ENCODE data around the gene GDA. TPM values are rescaled to one million over a fixed set of nuclear protein-coding genes. Genes with fewer than 3 reads are reported as not detected.
A peak's percentile ranks its signal among the peaks of the same experiment; 100 is the strongest.

GDA gene
- total RNA-seq, 1 experiment from 2014 or later, result not detected

DNA sequence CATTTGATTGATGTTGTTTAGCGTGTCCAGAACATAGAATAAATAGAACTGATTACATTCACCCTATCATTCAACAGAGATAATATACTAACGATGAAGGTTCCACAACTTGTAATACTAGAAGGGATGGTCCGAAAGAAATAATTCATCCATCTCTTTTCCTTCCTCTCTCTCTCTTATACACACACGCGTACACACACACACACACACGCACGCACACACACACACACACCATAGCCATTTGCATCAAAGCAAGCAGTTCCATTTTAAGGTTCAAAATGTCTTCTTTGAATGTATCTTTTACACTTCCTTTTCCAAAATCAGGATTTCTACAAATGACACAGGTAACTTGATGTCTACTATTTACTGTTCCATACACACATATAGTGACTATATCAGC, 887 bp downstream of the GDA start:
- Mint-ChIP-seq H3K27ac (ENCODE audit: low read depth, unreplicated experiment) (no peak overlapping the region), H3K4me1 (ENCODE audit: insufficient read depth, unreplicated experiment) (peaks cover 15% of the 10 kb centered on the region), H3K36me3 (ENCODE audit: insufficient read depth, unreplicated experiment) (no peaks in the 10 kb centered on the region), H3K27me3 (ENCODE audit: insufficient read depth, unreplicated experiment) (no peaks in the 10 kb centered on the region), H3K9me3 (ENCODE audit: unreplicated experiment) (no peaks in the 10 kb centered on the region), H3K4me3 (ENCODE audit: unreplicated experiment) (no peak overlapping the region)
- no peak for DNase-seq (ENCODE audit: unreplicated experiment)
- TF ChIP-seq, protein P1, sequence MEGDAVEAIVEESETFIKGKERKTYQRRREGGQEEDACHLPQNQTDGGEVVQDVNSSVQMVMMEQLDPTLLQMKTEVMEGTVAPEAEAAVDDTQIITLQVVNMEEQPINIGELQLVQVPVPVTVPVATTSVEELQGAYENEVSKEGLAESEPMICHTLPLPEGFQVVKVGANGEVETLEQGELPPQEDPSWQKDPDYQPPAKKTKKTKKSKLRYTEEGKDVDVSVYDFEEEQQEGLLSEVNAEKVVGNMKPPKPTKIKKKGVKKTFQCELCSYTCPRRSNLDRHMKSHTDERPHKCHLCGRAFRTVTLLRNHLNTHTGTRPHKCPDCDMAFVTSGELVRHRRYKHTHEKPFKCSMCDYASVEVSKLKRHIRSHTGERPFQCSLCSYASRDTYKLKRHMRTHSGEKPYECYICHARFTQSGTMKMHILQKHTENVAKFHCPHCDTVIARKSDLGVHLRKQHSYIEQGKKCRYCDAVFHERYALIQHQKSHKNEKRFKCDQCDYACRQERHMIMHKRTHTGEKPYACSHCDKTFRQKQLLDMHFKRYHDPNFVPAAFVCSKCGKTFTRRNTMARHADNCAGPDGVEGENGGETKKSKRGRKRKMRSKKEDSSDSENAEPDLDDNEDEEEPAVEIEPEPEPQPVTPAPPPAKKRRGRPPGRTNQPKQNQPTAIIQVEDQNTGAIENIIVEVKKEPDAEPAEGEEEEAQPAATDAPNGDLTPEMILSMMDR (IDR thresholded peaks at IDR 0.05; ENCODE audit: unreplicated experiment), result no peak
- ChIA-PET POLR2A (no interaction called here), CTCF (no interaction called here)
- intact Hi-C loops (cut with micrococcal nuclease), result no loop called here
- BruUV-seq (replicated peaks), result no TSS peak

DNA sequence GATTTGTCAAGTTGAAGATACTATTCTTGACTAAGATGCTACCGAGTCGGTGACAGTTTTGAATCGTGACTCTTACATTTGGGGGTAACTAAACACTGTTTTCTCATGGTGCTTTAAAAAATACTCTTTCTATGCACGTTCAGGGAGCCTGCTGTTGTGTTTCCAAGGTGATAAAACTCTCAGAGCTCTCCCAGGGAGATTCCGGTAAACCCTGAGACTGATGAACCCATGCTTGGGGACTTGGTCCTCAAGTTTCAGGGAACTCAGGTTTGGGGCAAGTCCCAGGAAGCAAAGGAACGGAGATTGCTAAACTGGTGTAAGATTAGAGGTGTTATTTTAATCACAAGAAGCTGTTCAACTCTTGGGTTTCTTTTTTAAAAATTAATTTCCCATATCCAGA, 1.4 kb downstream of the GDA start:
- CTCF ChIA-PET, result no interaction called here
- no TSS peak for BruUV-seq (replicated peaks)
- Mint-ChIP-seq H3K4me1 (ENCODE audit: insufficient read depth, unreplicated experiment) (peaks cover 11% of the 10 kb centered on the region), H3K4me3 (ENCODE audit: unreplicated experiment) (no peak overlapping the region), H3K9me3 (ENCODE audit: unreplicated experiment) (no peaks in the 10 kb centered on the region), H3K36me3 (ENCODE audit: insufficient read depth, unreplicated experiment) (no peaks in the 10 kb centered on the region), H3K27ac (ENCODE audit: low read depth, unreplicated experiment) (no peak overlapping the region), H3K27me3 (ENCODE audit: insufficient read depth, unreplicated experiment) (no peaks in the 10 kb centered on the region)
- POLR2A ChIA-PET, result no interaction called here
- TF ChIP-seq, protein P1 (IDR thresholded peaks at IDR 0.05; ENCODE audit: unreplicated experiment), result no peak
- no peak for DNase-seq (ENCODE audit: unreplicated experiment)
- intact Hi-C loops (cut with micrococcal nuclease), result no loop called here

DNA sequence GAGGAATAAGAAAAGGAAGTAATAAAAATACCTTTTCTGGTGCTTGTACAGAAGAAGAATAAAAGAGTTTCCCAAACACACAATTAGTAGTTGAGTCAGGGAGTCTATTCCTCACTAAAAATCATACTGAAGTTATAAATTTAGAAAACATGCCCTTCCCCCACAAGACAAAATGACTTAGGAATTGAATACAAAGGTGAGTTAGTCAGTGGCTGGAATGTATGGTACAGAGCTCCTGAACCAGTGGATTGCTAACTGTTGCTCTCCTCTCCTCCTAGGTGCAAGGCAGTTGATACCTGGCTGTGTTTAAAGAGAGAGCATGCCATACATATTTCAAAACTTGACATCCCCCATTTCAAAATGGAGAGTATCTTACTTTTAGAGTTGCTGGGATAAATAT, 1.9 kb downstream of the GDA start:
- intact Hi-C loops (cut with micrococcal nuclease), result no loop called here
- no peak overlapping the region for H3K27ac Mint-ChIP-seq (ENCODE audit: low read depth, unreplicated experiment)

DNA sequence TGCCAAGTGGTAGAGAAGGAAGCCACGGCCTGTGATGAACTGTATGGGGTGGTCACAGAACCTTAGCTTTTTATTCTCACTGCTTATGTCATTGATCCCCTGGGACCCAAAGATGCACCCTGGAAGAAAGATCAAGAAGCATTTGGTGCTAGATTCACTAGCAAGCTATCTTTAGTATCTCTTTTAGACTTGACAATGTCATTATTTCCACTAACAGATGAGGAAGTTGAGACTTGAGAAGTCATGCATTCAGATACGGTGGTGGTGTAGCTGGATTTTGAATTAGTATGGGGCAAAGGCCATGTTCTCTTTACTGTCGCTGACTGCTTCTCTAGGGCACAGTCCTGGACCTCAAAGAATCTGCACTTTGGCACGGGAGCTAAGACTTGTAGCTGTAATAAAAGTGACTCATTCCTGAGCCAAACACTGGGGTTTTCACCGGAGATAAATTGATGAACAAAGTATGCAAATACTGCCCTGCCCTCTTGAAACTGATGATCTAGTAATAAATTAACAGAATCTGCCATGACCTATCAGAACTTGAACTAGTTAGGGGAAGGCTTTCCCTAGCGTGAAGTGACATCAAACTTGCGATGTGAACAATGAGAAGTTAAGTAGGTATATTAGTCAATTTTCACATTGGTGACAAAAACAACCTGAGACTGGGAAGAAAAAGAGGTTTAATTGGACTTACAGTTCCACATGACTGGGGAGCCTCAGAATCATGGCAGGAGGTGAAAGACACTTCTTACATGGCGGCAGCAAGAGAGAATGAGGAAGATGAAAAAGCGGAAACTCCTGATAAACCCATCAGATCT, 5.4 kb downstream of the GDA start:
- H3K27me3 Mint-ChIP-seq (ENCODE audit: insufficient read depth, unreplicated experiment), result no peaks in the 10 kb centered on the region
- no peaks in the 10 kb centered on the region for H3K9me3 Mint-ChIP-seq (ENCODE audit: unreplicated experiment)
- TF ChIP-seq, protein P1 (IDR thresholded peaks at IDR 0.05; ENCODE audit: unreplicated experiment), result no peak
- intact Hi-C loops (cut with micrococcal nuclease), result no loop called here
- no peaks in the 10 kb centered on the region for H3K36me3 Mint-ChIP-seq (ENCODE audit: insufficient read depth, unreplicated experiment)
- no peak overlapping the region for H3K4me3 Mint-ChIP-seq (ENCODE audit: unreplicated experiment)
- H3K4me1 Mint-ChIP-seq (ENCODE audit: insufficient read depth, unreplicated experiment), result peaks cover 11% of the 10 kb centered on the region
- POLR2A ChIA-PET, result no interaction called here
- H3K27ac Mint-ChIP-seq (ENCODE audit: low read depth, unreplicated experiment), result no peak overlapping the region
- BruUV-seq (replicated peaks), result no TSS peak
- peak; percentile 54 for DNase-seq (ENCODE audit: unreplicated experiment)
- CTCF ChIA-PET, result interaction anchor here (1.2 kb wide), 1 partner anchor 116 kb away, joined by 3 read pairs; no protein-coding TSS in a partner anchor

More for the DNA sequence above, 1.9 kb downstream of the GDA start:
- no peaks in the 10 kb centered on the region for H3K36me3 Mint-ChIP-seq (ENCODE audit: insufficient read depth, unreplicated experiment)
- H3K4me1 Mint-ChIP-seq (ENCODE audit: insufficient read depth, unreplicated experiment), result peaks cover 11% of the 10 kb centered on the region
- TF ChIP-seq, protein P1 (IDR thresholded peaks at IDR 0.05; ENCODE audit: unreplicated experiment), result no peak
- POLR2A ChIA-PET, result no interaction called here
- CTCF ChIA-PET, result interaction anchor here (0.6 to 1.2 kb wide), 2 partner anchors 112 to 1981 kb away, joined by 3 read pairs; no protein-coding TSS in a partner anchor
- H3K9me3 Mint-ChIP-seq (ENCODE audit: unreplicated experiment), result no peaks in the 10 kb centered on the region
- no peak for DNase-seq (ENCODE audit: unreplicated experiment)
- H3K4me3 Mint-ChIP-seq (ENCODE audit: unreplicated experiment), result no peak overlapping the region
- no TSS peak for BruUV-seq (replicated peaks)
- no peaks in the 10 kb centered on the region for H3K27me3 Mint-ChIP-seq (ENCODE audit: insufficient read depth, unreplicated experiment)
